Mesendoderm (in vitro differentiated cells): ENCODE results near the gene C3orf18.

Experiments used
- DNase-seq: peaks from one replicate; pipeline ENCODE4 v3.0.0; 2013
- H2AK5ac ChIP-seq: 2 replicates; pipeline ENCODE4 v1.6.1; 2013; ENCODE audit warnings: low read length, inconsistent platforms
- H2BK120ac ChIP-seq: 2 replicates; pipeline ENCODE4 v1.6.1; 2013; ENCODE audit warnings: low read depth, mild to moderate bottlenecking, low read length, moderate library complexity, mixed read lengths
- H2BK15ac ChIP-seq: replicated peaks from 2 replicates; pipeline ENCODE4 v1.6.1; 2013; ENCODE audit warnings: low read depth, mild to moderate bottlenecking, moderate library complexity
- H2BK5ac ChIP-seq: 2 replicates; pipeline ENCODE4 v1.6.1; 2013; ENCODE audit warnings: low read length, inconsistent platforms
- H3K18ac ChIP-seq: 2 replicates; pipeline ENCODE4 v1.6.1; 2013; ENCODE audit warnings: mild to moderate bottlenecking, low read length, mixed read lengths
- H3K23ac ChIP-seq: one replicate; pipeline ENCODE4 v1.6.1; 2013; ENCODE audit warnings: low read length
- H3K27ac ChIP-seq: 2 replicates; pipeline ENCODE4 v1.5.1; 2013; ENCODE audit warnings: low read depth, mild to moderate bottlenecking, inconsistent platforms, low read length, moderate library complexity
- H3K27me3 ChIP-seq: 2 replicates; pipeline ENCODE4 v1.6.1; 2013; ENCODE audit warnings: low read length, control low read depth, mild to moderate bottlenecking, inconsistent platforms; ENCODE audit not compliant: insufficient read depth, poor library complexity
- H3K36me3 ChIP-seq: 2 replicates; pipeline ENCODE4 v1.6.1; 2013; ENCODE audit warnings: low read length, inconsistent platforms; ENCODE audit not compliant: control insufficient read depth, insufficient read depth
- H3K4ac ChIP-seq: one replicate; pipeline ENCODE4 v1.6.1; 2013; ENCODE audit warnings: low read depth, mild to moderate bottlenecking, low read length, moderate library complexity
- H3K4me1 ChIP-seq: 2 replicates; pipeline ENCODE4 v1.6.1; 2013; ENCODE audit warnings: low read depth, low read length, inconsistent platforms; ENCODE audit not compliant: control insufficient read depth
- H3K4me2 ChIP-seq: 2 replicates; pipeline ENCODE4 v1.6.1; 2013; ENCODE audit warnings: low read length
- H3K4me3 ChIP-seq: 2 replicates; pipeline ENCODE4 v1.5.1; 2013; ENCODE audit warnings: mild to moderate bottlenecking, low read length
- H3K56ac ChIP-seq: one replicate; pipeline ENCODE4 v1.6.1; 2013; ENCODE audit warnings: low read length
- H3K79me1 ChIP-seq: 2 replicates; pipeline ENCODE4 v1.6.1; 2013; ENCODE audit warnings: low read length, inconsistent platforms
- H3K79me2 ChIP-seq: 2 replicates; pipeline ENCODE4 v1.6.1; 2013; ENCODE audit warnings: mild to moderate bottlenecking, low read length; ENCODE audit not compliant: control insufficient read depth, insufficient read depth
- H3K9ac ChIP-seq: 2 replicates; pipeline ENCODE4 v1.6.1; 2013; ENCODE audit warnings: low read length, inconsistent platforms
- H4K5ac ChIP-seq: one replicate; pipeline ENCODE4 v1.6.1; 2013; ENCODE audit warnings: low read length
- H4K8ac ChIP-seq: one replicate; pipeline ENCODE4 v1.6.1; 2013; ENCODE audit warnings: low read depth, mild to moderate bottlenecking, control low read depth, low read length, moderate library complexity
- WGBS: extraction: QIAGEN DNeasy Blood & Tissue Kit; methylation state at CpG from one replicate; pipeline ENCODE4 v1.1.7; 2013; ENCODE audit warnings: low lambda C conversion rate, missing lambda C conversion rate; ENCODE audit not compliant: insufficient coverage; ENCODE audit errors: extremely low coverage; 5-methylcytosine and 5-hydroxymethylcytosine counted together

Gene C3orf18

GRCh38 chr3:50580683-50581458 is 13.3 kb upstream of the C3orf18 start:
- no peak overlapping the region for H3K27ac ChIP-seq
- no peak overlapping the region for H2BK5ac ChIP-seq
- no peak overlapping the region for H3K4me3 ChIP-seq
- H3K36me3 ChIP-seq, result no peaks in the 10 kb centered on the region
- no peaks in the 10 kb centered on the region for H3K27me3 ChIP-seq
- H3K79me2 ChIP-seq, result no peaks in the 10 kb centered on the region
- no peak overlapping the region for H3K4me2 ChIP-seq
- no peak overlapping the region for H3K18ac ChIP-seq
- H4K5ac ChIP-seq, result no peak overlapping the region
- H4K8ac ChIP-seq, result no peak overlapping the region
- no peak overlapping the region for H3K23ac ChIP-seq
- no peak overlapping the region for H2AK5ac ChIP-seq
- no CpG with 5 or more reads among the region's 9 CpGs for WGBS
- H2BK120ac ChIP-seq, result no peak overlapping the region
- H3K79me1 ChIP-seq, result no peaks in the 10 kb centered on the region
- DNase-seq, result no peak
- H2BK15ac ChIP-seq, result no peak overlapping the region
- H3K9ac ChIP-seq, result no peak overlapping the region
- no peak overlapping the region for H3K4ac ChIP-seq
- no peaks in the 10 kb centered on the region for H3K4me1 ChIP-seq
- H3K56ac ChIP-seq, result no peak overlapping the region

- H4K8ac ChIP-seq, result no peak overlapping the region
- no peak overlapping the region for H2AK5ac ChIP-seq
- H3K79me1 ChIP-seq, result no peaks in the 10 kb centered on the region
- H3K4me1 ChIP-seq, result no peaks in the 10 kb centered on the region
- no peak overlapping the region for H3K4ac ChIP-seq
- no peaks in the 10 kb centered on the region for H3K79me2 ChIP-seq
- no peak overlapping the region for H4K5ac ChIP-seq
- no peak for DNase-seq
- no peak overlapping the region for H2BK120ac ChIP-seq
- no peak overlapping the region for H2BK5ac ChIP-seq
- H3K27me3 ChIP-seq, result no peaks in the 10 kb centered on the region
- no peak overlapping the region for H3K18ac ChIP-seq
- no peak overlapping the region for H3K27ac ChIP-seq
- no peak overlapping the region for H3K23ac ChIP-seq
- H2BK15ac ChIP-seq, result no peak overlapping the region
- no peak overlapping the region for H3K4me2 ChIP-seq
- no peak overlapping the region for H3K56ac ChIP-seq
- no peak overlapping the region for H3K4me3 ChIP-seq
- H3K9ac ChIP-seq, result no peak overlapping the region
- WGBS, result no CpG with 5 or more reads among the region's 2 CpGs
- H3K36me3 ChIP-seq, result no peaks in the 10 kb centered on the region
Measured at GRCh38 chr3:50577348-50577747, 9.8 kb upstream of the C3orf18 start.

GRCh38 chr3:50575372-50575771 is 7.8 kb upstream of the C3orf18 start:
- Histone ChIP-seq H3K4me3 (no peak overlapping the region), H3K9ac (no peak overlapping the region), H3K18ac (no peak overlapping the region), H4K8ac (no peak overlapping the region), H3K4me1 (no peaks in the 10 kb centered on the region), H3K27ac (no peak overlapping the region), H2BK15ac (no peak overlapping the region), H3K4me2 (no peak overlapping the region), H3K36me3 (no peaks in the 10 kb centered on the region), H3K23ac (no peak overlapping the region), H3K27me3 (no peaks in the 10 kb centered on the region), H3K4ac (no peak overlapping the region), H3K56ac (no peak overlapping the region), H4K5ac (no peak overlapping the region), H2BK5ac (no peak overlapping the region), H2AK5ac (no peak overlapping the region), H3K79me1 (no peaks in the 10 kb centered on the region), H2BK120ac (no peak overlapping the region), H3K79me2 (no peaks in the 10 kb centered on the region)
- no CpG with 5 or more reads among the region's 6 CpGs for WGBS
- DNase-seq, result no peak

- H3K4me2 ChIP-seq, result no peak overlapping the region
- no peak overlapping the region for H3K9ac ChIP-seq
- no peak overlapping the region for H3K4ac ChIP-seq
- H3K27me3 ChIP-seq, result no peaks in the 10 kb centered on the region
- no peak overlapping the region for H3K18ac ChIP-seq
- H4K5ac ChIP-seq, result no peak overlapping the region
- H3K79me1 ChIP-seq, result no peaks in the 10 kb centered on the region
- H3K56ac ChIP-seq, result no peak overlapping the region
- H3K23ac ChIP-seq, result no peak overlapping the region
- H4K8ac ChIP-seq, result no peak overlapping the region
- H3K27ac ChIP-seq, result no peak overlapping the region
- no peaks in the 10 kb centered on the region for H3K36me3 ChIP-seq
- no peak overlapping the region for H2BK120ac ChIP-seq
- DNase-seq, result no peak
- no peak overlapping the region for H3K4me3 ChIP-seq
- no peak overlapping the region for H2AK5ac ChIP-seq
- WGBS, result no CpG with 5 or more reads among the region's 1 CpG
- no peaks in the 10 kb centered on the region for H3K79me2 ChIP-seq
- H3K4me1 ChIP-seq, result no peaks in the 10 kb centered on the region
- no peak overlapping the region for H2BK15ac ChIP-seq
- no peak overlapping the region for H2BK5ac ChIP-seq
Measured at GRCh38 chr3:50574444-50574831, 6.9 kb upstream of the C3orf18 start.

- Histone ChIP-seq H2BK5ac (no peak overlapping the region), H3K36me3 (no peaks in the 10 kb centered on the region), H3K18ac (no peak overlapping the region), H3K27me3 (no peaks in the 10 kb centered on the region), H3K4ac (no peak overlapping the region), H2BK120ac (no peak overlapping the region), H3K27ac (no peak overlapping the region), H3K4me2 (no peak overlapping the region), H4K5ac (no peak overlapping the region), H4K8ac (no peak overlapping the region), H2BK15ac (no peak overlapping the region), H2AK5ac (no peak overlapping the region), H3K56ac (no peak overlapping the region), H3K79me2 (no peaks in the 10 kb centered on the region), H3K79me1 (no peaks in the 10 kb centered on the region), H3K4me3 (no peak overlapping the region), H3K23ac (no peak overlapping the region), H3K4me1 (no peaks in the 10 kb centered on the region), H3K9ac (no peak overlapping the region)
- WGBS, result no CpG with 5 or more reads among the region's 8 CpGs
- no peak for DNase-seq
Measured at GRCh38 chr3:50573566-50574443, 6.3 kb upstream of the C3orf18 start.
